NOMO-1 treated with dmso at 0.1 percent for 144 hours (cell line): ENCODE results near the gene ZNF382.

ENCODE experiments used
- DNase-seq: peaks from one replicate; lab custom pipeline; 2025; ENCODE audit not compliant: unreplicated experiment; lab: John Stamatoyannopoulos, UW

Gene ZNF382

GRCh38 chr19:36679455-36679854 lies 74.3 kb downstream of the ZNF382 start:
- no peak for DNase-seq
